Adrenal gland (tissue), 12 donors: ENCODE results near the gene METTL27. TPM values are rescaled to one million over a fixed set of nuclear protein-coding genes. Genes with fewer than 3 reads are reported as not detected.
A peak's percentile ranks its signal among the peaks of the same experiment; 100 is the strongest.
"Not testable (repeated sequence)": the region's sequence is repeated elsewhere in the genome, so short reads cannot be mapped to it uniquely, and the experiment has no call there.

ENCODE experiments used
- DNase-seq, 7 donors: peaks; one replicate each; pipeline ENCODE4 v3.0.0-alpha.2; 2019 to 2020
- H3K27ac ChIP-seq, 5 donors: fragments of 200-600 bp; sonication (generic) in 4 of 5; 1 replicate in 3 of 5; 2 replicates in 2 of 5; pipeline versions ENCODE4 v1.5.1 to v1.8.0; 2016 to 2020; ENCODE audit warnings: mild to moderate bottlenecking in 1 of 5
- H3K27me3 ChIP-seq: fragments of 200-600 bp; 2 replicates; pipeline ENCODE4 v1.8.0; 2021
- H3K36me3 ChIP-seq, 2 donors: fragments of 200-600 bp; replicated peaks in 1 of 2; 1 replicate in 1 of 2; 2 replicates in 1 of 2; pipeline versions ENCODE4 v1.5.1 to v1.8.0; 2018 to 2022
- H3K4me1 ChIP-seq, 2 donors: fragments of 200-600 bp; replicated peaks in 1 of 2; 1 replicate in 1 of 2; 2 replicates in 1 of 2; pipeline versions ENCODE4 v1.5.1 to v1.8.0; 2018 to 2021
- H3K4me3 ChIP-seq, 4 donors: fragments of 200-600 bp; sonication (generic) in 3 of 4; one replicate each; pipeline ENCODE4 v1.5.1; 2016 to 2018
- H3K9me3 ChIP-seq, 3 donors: fragments of 200-600 bp; sonication (generic) in 1 of 3; replicated peaks in 1 of 3; 1 replicate in 2 of 3; 2 replicates in 1 of 3; pipeline versions ENCODE4 v1.5.1 to v1.8.0; 2016 to 2021
- CTCF ChIP-seq, 6 experiments: fragments of 450-650 bp in 4 of 6; fragments of 200-600 bp in 2 of 6; sonication (generic) in 1 of 6; IDR thresholded peaks; 1 replicate in 5 of 6; 2 replicates in 1 of 6; pipeline versions ENCODE4 v1.5.1 to v1.8.0; 2016 to 2021; ENCODE audit warnings: antibody characterized with exemption in 6 of 6, mild to moderate bottlenecking in 2 of 6, moderate library complexity in 1 of 6
- POLR2A ChIP-seq, 2 donors: fragments of 450-650 bp; IDR thresholded peaks; one replicate each; pipeline ENCODE4 v1.6.1; 2017; ENCODE audit warnings: antibody characterized with exemption in 2 of 2, mild to moderate bottlenecking in 2 of 2, moderate library complexity in 1 of 2
- WGBS, 4 donors: extraction: QIAGEN DNeasy Blood & Tissue Kit in 2 of 4; methylation state at CpG; one replicate each; pipeline versions ENCODE4 v1.1.5 to v1.1.7; 2013 to 2017; 5-methylcytosine and 5-hydroxymethylcytosine counted together
- intact Hi-C, 2 donors: fragments of 100-400 bp; cut with DNase I; formaldehyde crosslinking; loops; one replicate each; pipeline versions ENCODE4 v1.14.1 to v1.15.0; 2022 to 2023
- polyA plus RNA-seq, 3 donors: library from polyadenylated mRNA; stranded (reverse); fragments of 200-250 nt in 2 of 3; fragments of 350-450 nt in 1 of 3; fragmentation: Illumina TruSeq in 1 of 3; extraction: RNeasy Lipid Tissue Mini Kit (QIAGEN cat#74804) in 1 of 3; gene quantifications; one replicate each; pipeline ENCODE4 v1.2.3, GENCODE V29; 2013 to 2014
- total RNA-seq, 9 donors: library from RNA; depleted of rRNA in 4 of 9; stranded (reverse); fragments of >200 nt in 4 of 9; fragments of 120-200 nt in 1 of 9; fragmentation: NEBNext Ultra II Directional in 1 of 9; extraction: Animal tissue kit (Norgen Biotek cat#: 25700) in 1 of 9; gene quantifications; one replicate each; pipeline versions ENCODE4 v1.1.0 to v1.2.4, GENCODE V29; 2013 to 2023
- donor health status: healthy with polysubstance abuse.
- donor health status: Bipolar disorder and iron deficiency.
- donor health status: DM: yes; HTN: yes; CAD: no.
- donor health status: DM: no; HTN: no; CAD: no.
- donor health status: DM: no; HTN: no; CAD: no.
- donor health status: DM: yes; HTN: yes; CAD: no.

METTL27 gene
- total and polyA plus RNA-seq, 12 donors: 0.40 to 8.3 (median 2.6) TPM; not detected in 1

DNA sequence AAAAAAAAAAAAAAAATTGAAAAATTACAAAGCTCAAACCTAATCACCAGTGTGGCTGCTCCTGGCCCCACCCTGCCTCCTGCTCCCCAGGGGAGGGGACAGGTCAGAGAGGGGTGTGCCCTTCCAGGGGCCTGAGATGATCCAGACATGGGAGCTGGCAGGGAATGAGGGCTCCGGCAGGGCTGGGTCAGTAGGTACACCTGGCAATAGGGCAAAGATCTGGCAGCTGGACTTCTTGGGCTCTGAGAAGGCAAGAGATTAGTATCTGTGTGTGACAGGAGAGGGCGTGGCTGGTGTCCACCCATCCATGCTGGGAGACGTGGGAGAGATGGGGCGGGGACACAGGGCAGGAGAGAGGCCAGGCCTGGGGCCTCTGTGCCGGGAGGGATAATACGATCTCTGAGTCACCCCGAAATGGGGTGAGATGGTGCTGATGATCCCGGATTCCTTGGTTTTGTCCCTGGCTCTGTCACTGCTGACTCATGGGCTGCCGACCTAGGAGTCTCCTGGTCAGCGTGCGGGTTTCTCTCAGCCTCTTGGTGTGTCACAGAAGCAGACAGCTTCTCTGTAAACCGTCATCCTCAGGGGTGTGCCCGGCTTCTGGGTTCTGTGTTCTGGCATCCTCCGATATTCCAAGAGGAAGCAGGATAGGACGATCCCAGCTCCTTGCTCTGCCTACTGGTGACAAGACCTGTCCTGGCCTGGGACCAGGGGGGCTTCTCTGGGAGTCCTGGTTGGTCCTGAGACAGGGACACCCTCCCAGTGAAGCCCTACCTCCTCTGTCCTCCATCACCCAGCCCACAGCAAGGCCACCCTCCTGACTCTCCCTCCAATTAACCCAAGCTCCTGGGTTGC lies 19.8 kb downstream of the METTL27 start:
- H3K36me3 ChIP-seq: no peaks in the 10 kb centered on the region
- intact Hi-C loops: no loop called here
- no peak overlapping the region for H3K4me3 ChIP-seq
- peak; percentile 80 to 97 (median 95) for DNase-seq
- H3K27me3 ChIP-seq: no peaks in the 10 kb centered on the region
- TF ChIP-seq CTCF (IDR thresholded peaks at IDR 0.05) (no peak), POLR2A (IDR thresholded peaks at IDR 0.05) (no peak)
- peaks cover under 1 to 9% of the 10 kb centered on the region in 2 donors for H3K4me1 ChIP-seq
- H3K27ac ChIP-seq: peak overlapping the region in 4 of 5 donors; percentile 42 to 85 (median 76)
- 35 to 47% (median 40%) methylated on average over 5 to 15 of the region's 15 CpGs for WGBS, 4 donors
- no peaks in the 10 kb centered on the region for H3K9me3 ChIP-seq

- H3K4me3 ChIP-seq, H3K9me3 ChIP-seq, H3K27me3 ChIP-seq, DNase-seq, H3K4me1 ChIP-seq, H3K36me3 ChIP-seq, intact Hi-C loops: not testable (repeated sequence)
- 86 to 94% (median 93%) methylated on average over 14 of the region's 14 CpGs for WGBS, 4 donors
- peak overlapping the region in 2 of 5 donors; percentile 37 to 75 for H3K27ac ChIP-seq
Observed at GRCh38 chr7:73821597-73822285, 20.6 kb downstream of the METTL27 start.

GRCh38 chr7:73820013-73820412 lies 22.3 kb downstream of the METTL27 start:
- H3K27me3 ChIP-seq: no peaks in the 10 kb centered on the region
- H3K4me1 ChIP-seq: peaks cover 0 to 5% of the 10 kb centered on the region in 2 donors
- H3K27ac ChIP-seq: no peak overlapping the region
- no peak for DNase-seq
- no peak overlapping the region for H3K4me3 ChIP-seq
- no peak for TF ChIP-seq POLR2A (IDR thresholded peaks at IDR 0.05)
- no peak for TF ChIP-seq CTCF (IDR thresholded peaks at IDR 0.05)
- H3K36me3 ChIP-seq: no peaks in the 10 kb centered on the region
- 83 to 90% (median 87%) methylated on average over 7 of the region's 7 CpGs for WGBS, 4 donors
- H3K9me3 ChIP-seq: no peaks in the 10 kb centered on the region
- intact Hi-C loops: no loop called here

- no peaks in the 10 kb centered on the region for H3K4me1 ChIP-seq
- H3K27ac ChIP-seq: no peak overlapping the region
- intact Hi-C loops: loop anchor here in 1 of 2 donors (5.0 kb wide), 1 partner anchor 75 kb away; no protein-coding TSS in a partner anchor
- H3K36me3 ChIP-seq: no peaks in the 10 kb centered on the region
- no peaks in the 10 kb centered on the region for H3K9me3 ChIP-seq
- no peaks in the 10 kb centered on the region for H3K27me3 ChIP-seq
- WGBS, 4 donors: 83 to 91% (median 89%) methylated on average over 6 of the region's 6 CpGs
- no peak for DNase-seq
- no peak for TF ChIP-seq CTCF (IDR thresholded peaks at IDR 0.05)
- no peak for TF ChIP-seq POLR2A (IDR thresholded peaks at IDR 0.05)
- no peak overlapping the region for H3K4me3 ChIP-seq
Observed at GRCh38 chr7:73817121-73817520, 25.2 kb downstream of the METTL27 start.
